Heart left ventricle (tissue), 13 donors: ENCODE data around the gene UBE2F.

Experiments
- CTCF ChIP-seq, 12 donors: fragments of 200-600 bp; sonication (generic) in 4 of 12; IDR thresholded peaks; one replicate each; pipeline versions ENCODE4 v1.5.0 to v1.8.0; 2018 to 2022; ENCODE audit warnings: antibody characterized with exemption in 12 of 12, mild to moderate bottlenecking in 5 of 12
- POLR2A ChIP-seq, 2 donors: fragments of 450-650 bp; IDR thresholded peaks; one replicate each; pipeline ENCODE4 v1.6.1; 2017; ENCODE audit warnings: antibody characterized with exemption in 2 of 2, mild to moderate bottlenecking in 2 of 2, moderate library complexity in 2 of 2
- donor health status: ischemic (EF 13 %, LVEDD 7.1; RV severe dilation, severe dysfunction).
- donor health status: DM: no; HTN: yes; CAD: no.
- donor health status: DM: no; HTN: no; CAD: no.
- donor health status: ischemic (EF 25% LVEDD 6.9; RV normal size, moderate dysfunction).
- donor health status: ischemic (EF 25% LVEDD 5.7; RV mildly dilated, moderate dysfunction).
- donor health status: ischemic (EF 35%, LVEDD 5.7; RV mildly dilated, moderate dysfunction).
- donor health status: nonischemic (EF 11% LVEDD 7.7; RV severe dilation, severe dysfunction).
- donor health status: DM: yes; HTN: yes; CAD: no.
- donor health status: PGD.
- donor health status: ischemic (EF 29% LVEDD 5.4; RV normal size, mild dysfunction).
- donor health status: nonischemic (EF 23%, LVEDD 6.1; RV moderate dilation, normal function).

GRCh38 chr2:238084761-238085160, 117.9 kb downstream of the UBE2F start:
- TF ChIP-seq CTCF (IDR thresholded peaks at IDR 0.05), result no peak
- no peak for TF ChIP-seq POLR2A (IDR thresholded peaks at IDR 0.05)
